B cell (primary cell): ENCODE results near the gene SGIP1. TPM values are rescaled to one million over a fixed set of nuclear protein-coding genes. Genes with fewer than 3 reads are reported as not detected.

Experiments
- ATAC-seq: fragments of 200-7000 bp; cut with Tn5 transposase; one replicate; pipeline ENCODE4 v1.10.0; 2021; ENCODE audit warnings: low read depth, mild to moderate bottlenecking, moderate number of reproducible peaks, moderate library complexity
- CTCF ChIA-PET: fragments of 350-600 bp; sonication (Branson Sonifier 250); formaldehyde crosslinking; loops from one replicate; lab custom pipeline; 2021; ENCODE audit warnings: antibody characterized with exemption, inconsistent platforms; lab: Charles Lee
- POLR2A ChIA-PET: fragments of 350-600 bp; sonication (Branson Sonifier 250); formaldehyde crosslinking; loops from one replicate; lab custom pipeline; 2021; ENCODE audit warnings: antibody characterized with exemption; lab: Charles Lee
- DNase-seq: peaks from one replicate; pipeline ENCODE4 v3.0.0; 2013
- H2AFZ ChIP-seq: 2 replicates; pipeline ENCODE4 v1.6.1; 2012; ENCODE audit warnings: mild to moderate bottlenecking, low read depth, low read length; ENCODE audit not compliant: insufficient read depth, poor library complexity, severe bottlenecking
- H3K27ac ChIP-seq, 2 donors: 1 replicate in 1 of 2; 2 replicates in 1 of 2; pipeline ENCODE4 v1.5.1; 2012 to 2013; ENCODE audit warnings: low read length in 2 of 2, mild to moderate bottlenecking in 2 of 2, moderate library complexity in 1 of 2
- H3K27me3 ChIP-seq, 4 experiments: fragments of 200-600 bp in 1 of 4; sonication (generic) in 1 of 4; replicated peaks in 1 of 4; 1 replicate in 2 of 4; 2 replicates in 2 of 4; pipeline versions ENCODE4 v1.6.1 to v1.7.0; 2013 to 2016; ENCODE audit warnings: low read length in 3 of 4, mild to moderate bottlenecking in 2 of 4, mixed read lengths in 1 of 4, moderate library complexity in 1 of 4; ENCODE audit not compliant: insufficient read depth in 4 of 4, control insufficient read depth in 3 of 4; ENCODE audit errors: control extremely low read depth in 1 of 4
- H3K36me3 ChIP-seq, 2 experiments: replicated peaks in 1 of 2; 1 replicate in 1 of 2; 2 replicates in 1 of 2; pipeline versions ENCODE4 v1.6.1 to v1.7.1; 2013; ENCODE audit warnings: low read length in 1 of 2; ENCODE audit not compliant: insufficient read depth in 2 of 2, control insufficient read depth in 1 of 2; ENCODE audit errors: control extremely low read depth in 1 of 2, extremely low read depth in 1 of 2
- H3K4me1 ChIP-seq, 2 donors: fragments of 200-600 bp in 1 of 2; sonication (generic) in 1 of 2; 1 replicate in 1 of 2; 2 replicates in 1 of 2; pipeline versions ENCODE4 v1.5.1 to v1.6.1; 2013 to 2017; ENCODE audit warnings: low read length in 2 of 2; ENCODE audit not compliant: control insufficient read depth in 2 of 2, insufficient read depth in 2 of 2
- H3K4me2 ChIP-seq: replicated peaks from 2 replicates; pipeline ENCODE3; 2012; ENCODE audit warnings: mild to moderate bottlenecking, low read depth, low read length; ENCODE audit not compliant: poor library complexity, severe bottlenecking
- H3K4me3 ChIP-seq, 5 experiments: fragments of 200-600 bp in 1 of 5; sonication (generic) in 1 of 5; 1 replicate in 3 of 5; 2 replicates in 2 of 5; pipeline versions ENCODE4 v1.5.1 to v1.7.0; 2011 to 2016; ENCODE audit warnings: low read length in 4 of 5, mild to moderate bottlenecking in 4 of 5, low read depth in 2 of 5, control low read depth in 1 of 5, moderate library complexity in 1 of 5; ENCODE audit not compliant: insufficient read depth in 1 of 5; ENCODE audit errors: control extremely low read depth in 1 of 5, extremely low read depth in 1 of 5
- H3K79me2 ChIP-seq: fragments of 200-600 bp; sonication (generic); one replicate; pipeline ENCODE4 v1.6.0; 2016; ENCODE audit warnings: low read length; ENCODE audit not compliant: control insufficient read depth, insufficient read depth
- H3K9ac ChIP-seq: fragments of 200-600 bp; sonication (generic); 2 replicates; pipeline ENCODE4 v1.6.1; 2017; ENCODE audit warnings: mild to moderate bottlenecking, low read length, moderate library complexity
- H3K9me3 ChIP-seq, 3 donors: one replicate each; pipeline versions ENCODE4 v1.6.1 to v1.7.1; 2013; ENCODE audit warnings: low read length in 2 of 3; ENCODE audit not compliant: control insufficient read depth in 2 of 3, insufficient read depth in 1 of 3; ENCODE audit errors: control extremely low read depth in 1 of 3
- H4K20me1 ChIP-seq: 2 replicates; pipeline ENCODE4 v1.6.0; 2012; ENCODE audit warnings: mild to moderate bottlenecking, low read length; ENCODE audit not compliant: insufficient read depth, control insufficient read depth, poor library complexity, severe bottlenecking
- H3K27ac Mint-ChIP-seq: one replicate; pipeline ENCODE4 v1.8.0; 2021; ENCODE audit warnings: mixed read lengths
- H3K27me3 Mint-ChIP-seq: one replicate; pipeline ENCODE4 v1.8.0; 2021; ENCODE audit warnings: mixed read lengths
- H3K4me1 Mint-ChIP-seq: one replicate; pipeline ENCODE4 v1.8.0; 2021; ENCODE audit warnings: mixed read lengths
- H3K4me3 Mint-ChIP-seq: one replicate; pipeline ENCODE4 v1.8.0; 2021; ENCODE audit warnings: mixed read lengths
- H3K9me3 Mint-ChIP-seq: one replicate; pipeline ENCODE4 v1.8.0; 2022; ENCODE audit warnings: mixed read lengths; ENCODE audit not compliant: insufficient read depth
- CTCF ChIP-seq: fragments of 200-600 bp; IDR thresholded peaks from one replicate; pipeline ENCODE4 v1.8.0; 2022; ENCODE audit warnings: antibody characterized with exemption, mild to moderate bottlenecking
- EZH2 ChIP-seq: IDR thresholded peaks from 2 replicates; pipeline ENCODE4 v1.6.1; 2012; ENCODE audit warnings: borderline replicate concordance, low read depth, mild to moderate bottlenecking, moderate library complexity, low read length; ENCODE audit not compliant: insufficient read depth, poor library complexity, severe bottlenecking
- WGBS: methylation state at CpG from one replicate; pipeline ENCODE4 v1.1.5; 2013; ENCODE audit warnings: missing lambda C conversion rate; ENCODE audit not compliant: insufficient coverage; 5-methylcytosine and 5-hydroxymethylcytosine counted together
- intact Hi-C: fragments of 100-400 bp; cut with micrococcal nuclease; formaldehyde crosslinking; loops from one replicate; pipeline ENCODE4 v1.10.0; 2022
- polyA plus RNA-seq: library from polyadenylated mRNA; depleted of rRNA; stranded (reverse); fragments of >200 nt; gene quantifications from 2 replicates; pipeline ENCODE4 v1.2.3, GENCODE V29; 2012
- total RNA-seq, 2 donors: library from RNA; stranded (reverse); fragments of 120-200 nt in 1 of 2; gene quantifications; 1 replicate in 1 of 2; 2 replicates in 1 of 2; pipeline versions ENCODE4 v1.2.3 to v1.2.4, GENCODE V29; 2013 to 2022

SGIP1 gene
- total and polyA plus RNA-seq, 2 donors (not counting 1 experiment from before 2014, with no cell fraction given): not detected

- Mint-ChIP-seq H3K27ac (no peak overlapping the region), H3K4me1 (no peaks in the 10 kb centered on the region), H3K4me3 (no peak overlapping the region), H3K9me3 (no peaks in the 10 kb centered on the region), H3K27me3 (peaks cover 17% of the 10 kb centered on the region)
- DNase-seq: no peak
- Histone ChIP-seq H3K4me2 (no peak overlapping the region), H3K9me3 (no peaks in the 10 kb centered on the region), H3K9ac (no peak overlapping the region), H3K4me1 (no peaks in the 10 kb centered on the region), H2AFZ (no peak overlapping the region), H3K79me2 (no peaks in the 10 kb centered on the region), H3K36me3 (no peaks in the 10 kb centered on the region), H3K4me3 (no peak overlapping the region), H3K27ac (no peak overlapping the region), H3K27me3 (peaks cover 0 to 2% (median 0%) of the 10 kb centered on the region in 4 experiments), H4K20me1 (no peaks in the 10 kb centered on the region)
- no peak for ATAC-seq
- ChIA-PET POLR2A (no interaction called here), CTCF (no interaction called here)
- no CpG with 5 or more reads among the region's 1 CpG for WGBS
- intact Hi-C loops: no loop called here
- TF ChIP-seq CTCF (no peak), EZH2 (no peak)
Observed at GRCh38 chr1:66628926-66629325, 95.0 kb downstream of the SGIP1 start.

- TF ChIP-seq CTCF (no peak), EZH2 (no peak)
- H3K4me1 Mint-ChIP-seq: no peaks in the 10 kb centered on the region
- no peak overlapping the region for H3K4me3 ChIP-seq
- ChIA-PET POLR2A (no interaction called here), CTCF (no interaction called here)
- no peak overlapping the region for H2AFZ ChIP-seq
- no peaks in the 10 kb centered on the region for H3K4me1 ChIP-seq
- no peak overlapping the region for H3K4me2 ChIP-seq
- H3K27me3 Mint-ChIP-seq: peaks cover 17% of the 10 kb centered on the region
- H4K20me1 ChIP-seq: no peaks in the 10 kb centered on the region
- no peaks in the 10 kb centered on the region for H3K9me3 ChIP-seq
- H3K9me3 Mint-ChIP-seq: no peaks in the 10 kb centered on the region
- intact Hi-C loops: no loop called here
- no peak overlapping the region for H3K27ac ChIP-seq
- no peak overlapping the region for H3K4me3 Mint-ChIP-seq
- H3K27me3 ChIP-seq: peaks cover 0 to 2% (median 0%) of the 10 kb centered on the region in 4 experiments
- H3K27ac Mint-ChIP-seq: no peak overlapping the region
- no CpG with 5 or more reads among the region's 1 CpG for WGBS
- ATAC-seq (no peak), DNase-seq (no peak)
- no peak overlapping the region for H3K9ac ChIP-seq
- H3K36me3 ChIP-seq: no peaks in the 10 kb centered on the region
- no peaks in the 10 kb centered on the region for H3K79me2 ChIP-seq
Observed at GRCh38 chr1:66633159-66633558, 99.2 kb downstream of the SGIP1 start.
